Ascending aorta (tissue), 2 donors: ENCODE results near the gene KRT85. TPM values are rescaled to one million over a fixed set of nuclear protein-coding genes. Genes with fewer than 3 reads are reported as not detected.

Experiments used
- DNase-seq, 2 donors: peaks; one replicate each; pipeline ENCODE4 v3.0.0-alpha.2; 2019; ENCODE audit warnings: low spot score in 2 of 2
- H3K27ac ChIP-seq, 2 donors: fragments of 200-600 bp; sonication (generic); one replicate each; pipeline ENCODE4 v1.5.1; 2016 to 2017; ENCODE audit warnings: mild to moderate bottlenecking in 1 of 2
- H3K27me3 ChIP-seq: fragments of 200-600 bp; sonication (generic); one replicate; pipeline ENCODE4 v1.5.1; 2017
- H3K36me3 ChIP-seq, 2 donors: fragments of 200-600 bp; sonication (generic); one replicate each; pipeline ENCODE4 v1.5.1; 2016
- H3K4me1 ChIP-seq, 2 donors: fragments of 200-600 bp; sonication (generic); one replicate each; pipeline ENCODE4 v1.5.1; 2016 to 2017; ENCODE audit warnings: mild to moderate bottlenecking in 1 of 2
- H3K4me3 ChIP-seq, 2 donors: fragments of 200-600 bp; sonication (generic); one replicate each; pipeline ENCODE4 v1.5.1; 2016 to 2017; ENCODE audit warnings: mild to moderate bottlenecking in 1 of 2
- H3K9me3 ChIP-seq, 2 donors: fragments of 200-600 bp; sonication (generic); one replicate each; pipeline ENCODE4 v1.5.1; 2016
- intact Hi-C: fragments of 100-400 bp; cut with DNase I; formaldehyde crosslinking; loops from one replicate; pipeline ENCODE4 v1.15.1; 2023
- total RNA-seq: library from RNA; depleted of rRNA; stranded (reverse); fragments of >200 nt; gene quantifications from one replicate; pipeline ENCODE4 v1.1.0, GENCODE V29; 2016
- TF ChIP-seq, protein P1 (sequence below), 3 experiments: fragments of 200-600 bp in 2 of 3; fragments of 450-650 bp in 1 of 3; sonication (generic) in 2 of 3; IDR thresholded peaks; one replicate each; pipeline ENCODE4 v1.5.1; 2016 to 2019; ENCODE audit warnings: antibody characterized with exemption in 3 of 3, mild to moderate bottlenecking in 1 of 3, moderate library complexity in 1 of 3

KRT85 gene
- total RNA-seq, 1 donor from 2014 or later = not detected

GRCh38 chr12:52338241-52338960, 28.9 kb downstream of the KRT85 start:
- H3K4me3 ChIP-seq = no peak overlapping the region
- H3K27me3 ChIP-seq = no peaks in the 10 kb centered on the region
- no peaks in the 10 kb centered on the region for H3K4me1 ChIP-seq
- no peak overlapping the region for H3K27ac ChIP-seq
- TF ChIP-seq, protein P1, sequence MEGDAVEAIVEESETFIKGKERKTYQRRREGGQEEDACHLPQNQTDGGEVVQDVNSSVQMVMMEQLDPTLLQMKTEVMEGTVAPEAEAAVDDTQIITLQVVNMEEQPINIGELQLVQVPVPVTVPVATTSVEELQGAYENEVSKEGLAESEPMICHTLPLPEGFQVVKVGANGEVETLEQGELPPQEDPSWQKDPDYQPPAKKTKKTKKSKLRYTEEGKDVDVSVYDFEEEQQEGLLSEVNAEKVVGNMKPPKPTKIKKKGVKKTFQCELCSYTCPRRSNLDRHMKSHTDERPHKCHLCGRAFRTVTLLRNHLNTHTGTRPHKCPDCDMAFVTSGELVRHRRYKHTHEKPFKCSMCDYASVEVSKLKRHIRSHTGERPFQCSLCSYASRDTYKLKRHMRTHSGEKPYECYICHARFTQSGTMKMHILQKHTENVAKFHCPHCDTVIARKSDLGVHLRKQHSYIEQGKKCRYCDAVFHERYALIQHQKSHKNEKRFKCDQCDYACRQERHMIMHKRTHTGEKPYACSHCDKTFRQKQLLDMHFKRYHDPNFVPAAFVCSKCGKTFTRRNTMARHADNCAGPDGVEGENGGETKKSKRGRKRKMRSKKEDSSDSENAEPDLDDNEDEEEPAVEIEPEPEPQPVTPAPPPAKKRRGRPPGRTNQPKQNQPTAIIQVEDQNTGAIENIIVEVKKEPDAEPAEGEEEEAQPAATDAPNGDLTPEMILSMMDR (IDR thresholded peaks at IDR 0.05) = no peak
- no peak for DNase-seq
- no peaks in the 10 kb centered on the region for H3K36me3 ChIP-seq
- peaks cover 6 to 17% of the 10 kb centered on the region in 2 donors for H3K9me3 ChIP-seq
- intact Hi-C loops = no loop called here

DNA sequence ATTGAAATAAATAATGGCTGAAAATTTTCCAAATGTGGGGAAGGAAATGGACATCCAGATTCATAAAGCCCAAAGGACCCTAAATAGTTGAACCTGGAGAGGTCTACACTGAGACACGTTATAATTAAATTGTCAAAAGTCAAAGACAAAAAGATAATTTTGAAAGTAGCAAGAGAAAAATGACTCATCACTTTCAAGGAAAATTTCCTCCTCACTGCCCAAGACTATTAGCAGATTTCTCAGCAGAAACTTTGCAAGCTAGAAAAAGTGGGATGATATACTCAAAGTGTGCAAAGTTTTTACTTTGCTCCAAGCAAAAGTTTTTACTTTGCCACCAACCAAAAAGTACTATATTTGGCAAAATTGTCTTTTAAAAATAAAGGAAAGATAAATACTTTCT, 30.2 kb downstream of the KRT85 start:
- intact Hi-C loops = no loop called here
- no peaks in the 10 kb centered on the region for H3K4me1 ChIP-seq

GRCh38 chr12:52336641-52337040, 30.6 kb downstream of the KRT85 start:
- Histone ChIP-seq H3K4me3 (no peak overlapping the region), H3K9me3 (peaks cover 6 to 17% of the 10 kb centered on the region in 2 donors), H3K27ac (no peak overlapping the region), H3K4me1 (no peaks in the 10 kb centered on the region), H3K27me3 (no peaks in the 10 kb centered on the region), H3K36me3 (no peaks in the 10 kb centered on the region)
- intact Hi-C loops = no loop called here
- DNase-seq = no peak
- TF ChIP-seq, protein P1 (IDR thresholded peaks at IDR 0.05) = no peak

More for the DNA sequence above, 30.2 kb downstream of the KRT85 start:
- Histone ChIP-seq H3K27me3 (no peaks in the 10 kb centered on the region), H3K9me3 (peaks cover 6 to 17% of the 10 kb centered on the region in 2 donors), H3K27ac (no peak overlapping the region), H3K4me3 (no peak overlapping the region), H3K36me3 (no peaks in the 10 kb centered on the region)
- no peak for DNase-seq
- TF ChIP-seq, protein P1 (IDR thresholded peaks at IDR 0.05) = no peak

DNA sequence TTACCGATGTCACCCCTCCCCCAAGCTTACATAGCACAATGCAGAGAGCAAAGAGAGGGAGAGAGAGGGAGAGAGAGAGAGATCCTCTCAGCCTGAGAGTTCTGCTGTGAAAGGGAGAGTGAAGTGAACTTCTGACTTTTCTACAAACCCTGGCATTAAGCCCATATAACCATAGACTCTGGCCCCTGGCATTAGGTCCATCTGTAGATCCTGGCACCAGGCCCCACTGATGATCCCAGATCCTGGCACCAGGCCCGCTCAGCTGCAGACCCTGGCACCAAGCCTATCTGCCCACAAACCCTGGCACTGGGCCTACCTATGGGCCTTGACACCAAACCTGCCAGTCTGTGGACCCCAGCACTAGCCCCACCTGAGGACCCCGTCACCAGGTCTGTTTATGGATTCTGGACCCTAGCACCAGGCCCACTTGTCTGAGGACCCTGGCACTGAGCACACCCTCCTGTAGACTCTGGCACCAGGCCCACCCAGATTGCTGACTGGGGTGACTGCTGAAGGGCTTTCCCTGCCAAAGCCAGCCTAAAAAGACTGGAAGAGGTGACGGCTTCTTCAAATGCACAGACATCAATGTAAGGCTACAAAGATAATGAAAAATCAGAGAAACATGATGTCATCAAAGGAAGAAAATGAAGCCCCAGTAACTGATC, 31.6 kb downstream of the KRT85 start:
- intact Hi-C loops = no loop called here
- no peaks in the 10 kb centered on the region for H3K27me3 ChIP-seq
- no peak overlapping the region for H3K27ac ChIP-seq
- TF ChIP-seq, protein P1 (IDR thresholded peaks at IDR 0.05) = no peak
- H3K4me1 ChIP-seq = no peaks in the 10 kb centered on the region
- H3K36me3 ChIP-seq = no peaks in the 10 kb centered on the region
- no peak for DNase-seq
- H3K9me3 ChIP-seq = peaks cover 6 to 17% of the 10 kb centered on the region in 2 donors
- H3K4me3 ChIP-seq = no peak overlapping the region

- intact Hi-C loops = no loop called here
- Histone ChIP-seq H3K27me3 (no peaks in the 10 kb centered on the region), H3K4me3 (no peak overlapping the region), H3K27ac (no peak overlapping the region), H3K4me1 (no peaks in the 10 kb centered on the region), H3K9me3 (peaks cover 6 to 17% of the 10 kb centered on the region in 2 donors), H3K36me3 (no peaks in the 10 kb centered on the region)
- TF ChIP-seq, protein P1 (IDR thresholded peaks at IDR 0.05) = no peak
- DNase-seq = no peak
These were observed 33.1 kb downstream of the KRT85 start for GRCh38 chr12:52334185-52334584.
